ENCODE results near the gene TGFBI. TPM values are rescaled to one million over a fixed set of nuclear protein-coding genes. Genes with fewer than 3 reads are reported as not detected.

The TGFBI gene
- polyA plus RNA-seq, 3 donors: 480 to 653 (median 565) TPM

- intact Hi-C loops (cut with micrococcal nuclease): no loop called here
- H3K4me3 ChIP-seq (replicated peaks in 1 of 3; ENCODE audit: low read depth in 2 of 3, low read length in 3 of 3): peak overlapping the region in 1 of 3 experiments; percentile 66
- peak overlapping the region; percentile 9 for H3K9ac ChIP-seq (ENCODE audit: insufficient read depth, low read length, poor library complexity, severe bottlenecking)
- no peaks in the 10 kb centered on the region for H4K20me1 ChIP-seq (ENCODE audit: insufficient read depth, low read length)
- H3K79me2 ChIP-seq (ENCODE audit: insufficient read depth, low read length): no peaks in the 10 kb centered on the region
- no peaks in the 10 kb centered on the region for H3K9me3 ChIP-seq (replicated peaks in 1 of 2; ENCODE audit: control insufficient read depth in 1 of 2, insufficient read depth in 1 of 2, low read length in 2 of 2)
- H3K27ac Mint-ChIP-seq: peak overlapping the region; percentile 93 to 97 (median 96)
- peaks cover 49 to 65% of the 10 kb centered on the region in 2 donors for H3K4me1 ChIP-seq (ENCODE audit: control insufficient read depth in 1 of 2, insufficient read depth in 2 of 2, low read length in 2 of 2)
- H3K36me3 Mint-ChIP-seq: no peaks in the 10 kb centered on the region
- DNase-seq: no peak
- H3K4me2 ChIP-seq (replicated peaks; ENCODE audit: extremely low read depth, low read length, poor library complexity, severe bottlenecking): peak overlapping the region; percentile 70
- H3K27me3 ChIP-seq (ENCODE audit: control insufficient read depth in 2 of 2, insufficient read depth in 2 of 2, low read length in 2 of 2): no peaks in the 10 kb centered on the region
- WGBS (ENCODE audit: insufficient coverage): 82% methylated on average over 1 of the region's 2 CpGs
- H3K4me3 Mint-ChIP-seq: peak overlapping the region in 1 of 2 donors; percentile 25
- peaks cover 61% of the 10 kb centered on the region for H3K4me1 Mint-ChIP-seq
- H3K27me3 Mint-ChIP-seq (ENCODE audit: low read depth in 3 of 3): peaks cover 0 to 12% (median 4%) of the 10 kb centered on the region in 3 donors
- no peaks in the 10 kb centered on the region for H3K9me3 Mint-ChIP-seq
- no peak overlapping the region for H2AFZ ChIP-seq (ENCODE audit: insufficient read depth, low read depth, low read length, poor library complexity, severe bottlenecking)
- H3K27ac ChIP-seq (ENCODE audit: low read depth in 1 of 2, low read length in 2 of 2): peak overlapping the region; percentile 87 to 88
- H3K36me3 ChIP-seq (replicated peaks in 1 of 2; ENCODE audit: control insufficient read depth in 1 of 2, insufficient read depth in 2 of 2, low read length in 2 of 2): no peaks in the 10 kb centered on the region
- no peak for TF ChIP-seq CTCF (IDR thresholded peaks at IDR 0.05)
These were observed 28.6 kb upstream of the TGFBI start for GRCh38 chr5:136000147-136000546.

- Histone ChIP-seq H3K79me2 (ENCODE audit: insufficient read depth, low read length) (no peaks in the 10 kb centered on the region), H3K9ac (ENCODE audit: insufficient read depth, low read length, poor library complexity, severe bottlenecking) (peak overlapping the region; percentile 29), H3K4me3 (replicated peaks in 1 of 3; ENCODE audit: low read depth in 2 of 3, low read length in 3 of 3) (peak overlapping the region in 1 of 3 experiments; percentile 66), H3K27me3 (ENCODE audit: control insufficient read depth in 2 of 2, insufficient read depth in 2 of 2, low read length in 2 of 2) (no peaks in the 10 kb centered on the region), H3K36me3 (replicated peaks in 1 of 2; ENCODE audit: control insufficient read depth in 1 of 2, insufficient read depth in 2 of 2, low read length in 2 of 2) (no peaks in the 10 kb centered on the region), H3K9me3 (replicated peaks in 1 of 2; ENCODE audit: control insufficient read depth in 1 of 2, insufficient read depth in 1 of 2, low read length in 2 of 2) (no peaks in the 10 kb centered on the region), H2AFZ (ENCODE audit: insufficient read depth, low read depth, low read length, poor library complexity, severe bottlenecking) (no peak overlapping the region), H3K4me1 (ENCODE audit: control insufficient read depth in 1 of 2, insufficient read depth in 2 of 2, low read length in 2 of 2) (peaks cover 49 to 64% of the 10 kb centered on the region in 2 donors), H3K27ac (ENCODE audit: low read depth in 1 of 2, low read length in 2 of 2) (peak overlapping the region; percentile 87 to 88), H4K20me1 (ENCODE audit: insufficient read depth, low read length) (no peaks in the 10 kb centered on the region), H3K4me2 (replicated peaks; ENCODE audit: extremely low read depth, low read length, poor library complexity, severe bottlenecking) (peak overlapping the region; percentile 70)
- intact Hi-C loops (cut with micrococcal nuclease): no loop called here
- TF ChIP-seq CTCF (IDR thresholded peaks at IDR 0.05): no peak
- WGBS (ENCODE audit: insufficient coverage): no CpG with 5 or more reads among the region's 3 CpGs
- H3K27me3 Mint-ChIP-seq (ENCODE audit: low read depth in 3 of 3): peaks cover 0 to 10% (median 4%) of the 10 kb centered on the region in 3 donors
- H3K36me3 Mint-ChIP-seq: no peaks in the 10 kb centered on the region
- peak overlapping the region; percentile 93 to 97 (median 96) for H3K27ac Mint-ChIP-seq
- H3K9me3 Mint-ChIP-seq: no peaks in the 10 kb centered on the region
- peaks cover 59% of the 10 kb centered on the region for H3K4me1 Mint-ChIP-seq
- peak; percentile 60 to 80 (median 65) for DNase-seq
- peak overlapping the region in 1 of 2 donors; percentile 73 for H3K4me3 Mint-ChIP-seq
These were observed 27.9 kb upstream of the TGFBI start for GRCh38 chr5:136000932-136001331.
